ENCODE data around the gene EXOC6. TPM values are rescaled to one million over a fixed set of nuclear protein-coding genes. Genes with fewer than 3 reads are reported as not detected.

Gene EXOC6
- total RNA-seq, 2 donors from 2014 or later = 12.6 to 15.2 TPM

DNA sequence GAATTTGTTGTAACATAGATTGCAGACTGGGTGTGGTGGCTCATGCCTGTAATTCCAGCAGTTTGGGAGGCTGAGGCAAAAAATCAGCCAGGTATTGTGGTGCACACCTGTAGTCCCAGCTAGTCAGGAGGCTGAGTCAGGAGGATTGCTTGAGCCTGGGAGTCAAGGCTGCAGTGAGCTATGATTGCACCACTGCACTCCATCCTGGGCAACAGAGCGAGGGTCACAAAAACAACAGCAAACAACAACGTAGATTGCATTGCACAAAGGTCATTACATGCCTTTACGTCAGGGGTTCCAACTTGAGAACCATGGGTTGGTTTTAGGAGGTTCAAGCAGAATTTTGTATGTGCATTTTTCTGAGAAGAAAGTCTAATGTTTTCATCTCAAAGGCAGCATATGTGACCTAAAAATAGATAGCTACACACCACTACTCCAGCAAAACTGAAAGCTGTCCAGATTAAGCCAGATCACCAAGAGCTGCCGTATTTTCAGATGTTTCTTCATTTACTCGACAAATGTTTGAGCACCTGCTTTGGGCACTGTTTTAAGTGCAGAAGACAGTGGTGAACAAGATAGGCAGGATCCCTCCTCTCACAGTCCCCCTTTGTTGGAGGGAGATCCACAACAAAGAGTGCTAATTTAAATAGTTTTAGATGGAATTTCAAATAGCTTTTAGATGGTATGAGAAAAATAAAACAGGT, 183.9 kb downstream of the EXOC6 start:
- no peaks in the 10 kb centered on the region for H3K4me1 ChIP-seq
- H3K27me3 ChIP-seq = no peaks in the 10 kb centered on the region
- no peak overlapping the region for H3K9ac ChIP-seq (ENCODE audit: low read depth in 2 of 2, low read length in 2 of 2)
- no peak overlapping the region for H3K4me3 ChIP-seq
- no peak overlapping the region for H3K27ac ChIP-seq
- H3K9me3 ChIP-seq = no peaks in the 10 kb centered on the region
- no peak for DNase-seq
- intact Hi-C loops (cut with DNase I) = no loop called here
- H3K36me3 ChIP-seq = no peaks in the 10 kb centered on the region
- TF ChIP-seq, protein P1, sequence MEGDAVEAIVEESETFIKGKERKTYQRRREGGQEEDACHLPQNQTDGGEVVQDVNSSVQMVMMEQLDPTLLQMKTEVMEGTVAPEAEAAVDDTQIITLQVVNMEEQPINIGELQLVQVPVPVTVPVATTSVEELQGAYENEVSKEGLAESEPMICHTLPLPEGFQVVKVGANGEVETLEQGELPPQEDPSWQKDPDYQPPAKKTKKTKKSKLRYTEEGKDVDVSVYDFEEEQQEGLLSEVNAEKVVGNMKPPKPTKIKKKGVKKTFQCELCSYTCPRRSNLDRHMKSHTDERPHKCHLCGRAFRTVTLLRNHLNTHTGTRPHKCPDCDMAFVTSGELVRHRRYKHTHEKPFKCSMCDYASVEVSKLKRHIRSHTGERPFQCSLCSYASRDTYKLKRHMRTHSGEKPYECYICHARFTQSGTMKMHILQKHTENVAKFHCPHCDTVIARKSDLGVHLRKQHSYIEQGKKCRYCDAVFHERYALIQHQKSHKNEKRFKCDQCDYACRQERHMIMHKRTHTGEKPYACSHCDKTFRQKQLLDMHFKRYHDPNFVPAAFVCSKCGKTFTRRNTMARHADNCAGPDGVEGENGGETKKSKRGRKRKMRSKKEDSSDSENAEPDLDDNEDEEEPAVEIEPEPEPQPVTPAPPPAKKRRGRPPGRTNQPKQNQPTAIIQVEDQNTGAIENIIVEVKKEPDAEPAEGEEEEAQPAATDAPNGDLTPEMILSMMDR (IDR thresholded peaks at IDR 0.05) = no peak

DNA sequence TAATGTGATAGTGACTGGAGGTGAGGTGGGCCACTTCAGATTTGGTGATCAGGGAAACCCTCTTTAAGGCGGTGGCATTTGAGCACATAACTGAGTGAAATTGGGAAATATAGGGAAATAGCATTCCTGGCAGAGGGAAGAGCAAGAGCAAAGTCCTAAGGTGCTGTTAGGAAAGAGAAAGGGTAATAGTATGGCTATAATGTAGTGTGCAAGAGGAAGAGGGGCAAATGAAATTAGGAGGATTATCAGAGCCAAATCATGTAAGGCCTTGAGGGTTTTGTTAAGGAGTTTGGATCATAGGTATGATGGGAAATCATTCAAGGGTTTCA, 184.5 kb downstream of the EXOC6 start:
- H3K4me3 ChIP-seq = no peak overlapping the region
- H3K27me3 ChIP-seq = no peaks in the 10 kb centered on the region
- DNase-seq = no peak
- no peak overlapping the region for H3K27ac ChIP-seq
- H3K9ac ChIP-seq (ENCODE audit: low read depth in 2 of 2, low read length in 2 of 2) = no peak overlapping the region
- TF ChIP-seq, protein P1 (IDR thresholded peaks at IDR 0.05) = no peak
- intact Hi-C loops (cut with DNase I) = no loop called here
- H3K36me3 ChIP-seq = no peaks in the 10 kb centered on the region
- no peaks in the 10 kb centered on the region for H3K9me3 ChIP-seq
- no peaks in the 10 kb centered on the region for H3K4me1 ChIP-seq

DNA sequence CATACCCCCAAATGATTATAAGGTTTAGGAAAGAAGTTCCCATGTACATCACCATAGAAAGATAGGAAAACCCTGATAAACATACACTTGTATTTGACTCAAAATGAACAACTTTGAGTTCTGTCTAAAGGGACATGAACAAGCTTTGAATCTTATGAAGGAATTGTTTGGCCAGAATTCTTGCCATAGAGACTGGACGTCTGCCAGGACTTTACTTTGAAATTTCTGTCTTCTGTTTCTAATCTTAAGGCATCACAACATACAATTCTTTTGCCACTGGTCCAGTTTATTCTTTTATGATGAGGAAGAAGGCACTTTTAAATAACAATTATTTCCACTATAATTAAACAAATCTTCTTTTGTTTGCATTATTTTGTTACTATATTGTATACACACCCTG, 186.1 kb downstream of the EXOC6 start:
- intact Hi-C loops (cut with DNase I) = no loop called here
- Histone ChIP-seq H3K4me3 (no peak overlapping the region), H3K9ac (ENCODE audit: low read depth in 2 of 2, low read length in 2 of 2) (no peak overlapping the region), H3K36me3 (no peaks in the 10 kb centered on the region), H3K4me1 (no peaks in the 10 kb centered on the region), H3K27me3 (no peaks in the 10 kb centered on the region), H3K27ac (peak overlapping the region; percentile 0), H3K9me3 (no peaks in the 10 kb centered on the region)
- TF ChIP-seq, protein P1 (IDR thresholded peaks at IDR 0.05) = no peak
- no peak for DNase-seq

DNA sequence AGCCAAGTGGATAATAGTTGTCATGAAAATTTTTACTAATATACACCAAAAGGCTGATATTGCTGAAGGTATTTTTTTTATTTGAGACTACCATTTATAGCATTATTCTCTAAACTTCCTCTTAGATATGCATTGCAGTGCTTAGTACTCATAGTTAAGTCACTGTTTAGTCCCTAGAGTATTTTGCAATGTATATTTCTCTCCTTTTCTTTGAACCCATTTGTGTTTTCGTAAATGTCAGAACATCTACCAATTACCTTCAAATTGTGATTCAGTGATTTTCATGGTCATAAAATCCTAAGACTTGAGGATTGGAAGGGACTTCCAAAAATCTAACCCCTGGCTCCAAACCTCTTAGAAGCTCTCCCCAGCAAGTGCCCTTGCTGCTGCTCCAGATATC, 190.8 kb downstream of the EXOC6 start:
- no peak for DNase-seq

DNA sequence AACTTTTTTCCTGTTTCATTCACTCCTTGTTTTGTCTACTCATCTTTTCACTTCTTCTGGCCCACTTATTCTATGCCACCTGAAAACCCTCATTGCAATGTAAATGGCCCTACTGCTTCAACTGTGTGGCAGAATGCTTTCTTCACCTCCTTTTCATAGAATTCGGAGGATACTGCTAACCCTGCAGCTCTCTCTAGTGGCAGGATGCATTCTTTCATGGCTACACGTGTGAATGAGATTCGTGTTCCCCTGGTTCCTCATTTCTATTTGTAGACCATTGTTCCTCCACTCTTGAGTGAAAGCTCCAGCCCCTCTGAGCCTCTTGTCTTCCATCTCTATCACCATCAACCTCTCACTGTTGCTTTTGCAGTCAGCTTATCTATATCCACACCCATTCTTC, 191.4 kb downstream of the EXOC6 start:
- DNase-seq = no peak
- H3K36me3 ChIP-seq = no peaks in the 10 kb centered on the region
- intact Hi-C loops (cut with DNase I) = loop anchor here (5.0 kb wide), 1 partner anchor 32 kb away; no protein-coding TSS in a partner anchor

More for the DNA sequence above, 190.8 kb downstream of the EXOC6 start:
- H3K27ac ChIP-seq = no peak overlapping the region
- no peaks in the 10 kb centered on the region for H3K9me3 ChIP-seq
- no peak overlapping the region for H3K9ac ChIP-seq (ENCODE audit: low read depth in 2 of 2, low read length in 2 of 2)
- no peaks in the 10 kb centered on the region for H3K27me3 ChIP-seq
- no peaks in the 10 kb centered on the region for H3K4me1 ChIP-seq
- intact Hi-C loops (cut with DNase I) = no loop called here
- TF ChIP-seq, protein P1 (IDR thresholded peaks at IDR 0.05) = no peak
- no peaks in the 10 kb centered on the region for H3K36me3 ChIP-seq
- no peak overlapping the region for H3K4me3 ChIP-seq

More for the DNA sequence above, 191.4 kb downstream of the EXOC6 start:
- H3K9ac ChIP-seq (ENCODE audit: low read depth in 2 of 2, low read length in 2 of 2) = no peak overlapping the region
- no peaks in the 10 kb centered on the region for H3K4me1 ChIP-seq
- no peaks in the 10 kb centered on the region for H3K9me3 ChIP-seq
- TF ChIP-seq, protein P1 (IDR thresholded peaks at IDR 0.05) = peak; percentile 22
- H3K27ac ChIP-seq = no peak overlapping the region
- H3K4me3 ChIP-seq = no peak overlapping the region
- H3K27me3 ChIP-seq = no peaks in the 10 kb centered on the region

All from colonic mucosa (tissue), 4 donors.